ENCODE measurements around the gene LBHD2.

LBHD2 gene

GRCh38 chr14:103086771-103087342 is 2.8 kb downstream of the LBHD2 start:
- TF ChIP-seq CTCF (IDR thresholded peaks at IDR 0.05; ENCODE audit: control insufficient read depth, insufficient read depth, low read depth, low read length, missing control alignments): no peak
- DNase-seq (ENCODE audit: low read depth): no peak
- H3K4me3 ChIP-seq (ENCODE audit: control insufficient read depth, low read depth, low read length): no peak overlapping the region

DNA sequence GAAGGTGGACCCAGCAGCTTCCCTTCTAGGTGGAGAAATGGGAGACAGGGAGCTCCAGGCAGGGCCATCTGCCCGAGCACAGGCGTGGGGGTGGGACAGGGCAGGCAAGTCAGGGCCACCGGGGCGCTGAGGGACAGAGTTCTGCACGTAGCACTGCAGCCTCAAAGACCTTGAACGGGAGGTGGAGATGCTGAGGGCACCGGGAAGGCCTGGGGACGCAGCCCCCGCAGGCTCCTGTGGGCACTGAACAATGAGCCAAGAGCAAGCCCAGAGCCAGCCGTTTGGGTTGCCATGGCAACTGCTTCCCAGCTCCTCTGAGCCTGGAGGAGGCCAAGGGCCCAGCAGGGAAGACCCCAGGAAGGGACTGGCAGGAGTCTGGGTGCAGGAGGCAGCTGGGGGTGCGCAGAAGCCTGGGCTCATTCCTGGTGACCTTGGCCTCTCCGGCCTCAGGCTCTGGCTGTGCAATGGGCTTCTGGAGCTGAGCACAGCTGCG is 3.4 kb downstream of the LBHD2 start:
- no peak for TF ChIP-seq CTCF (IDR thresholded peaks at IDR 0.05; ENCODE audit: control insufficient read depth, insufficient read depth, low read depth, low read length, missing control alignments)
- DNase-seq (ENCODE audit: low read depth): no peak
- H3K4me3 ChIP-seq (ENCODE audit: control insufficient read depth, low read depth, low read length): no peak overlapping the region

DNA sequence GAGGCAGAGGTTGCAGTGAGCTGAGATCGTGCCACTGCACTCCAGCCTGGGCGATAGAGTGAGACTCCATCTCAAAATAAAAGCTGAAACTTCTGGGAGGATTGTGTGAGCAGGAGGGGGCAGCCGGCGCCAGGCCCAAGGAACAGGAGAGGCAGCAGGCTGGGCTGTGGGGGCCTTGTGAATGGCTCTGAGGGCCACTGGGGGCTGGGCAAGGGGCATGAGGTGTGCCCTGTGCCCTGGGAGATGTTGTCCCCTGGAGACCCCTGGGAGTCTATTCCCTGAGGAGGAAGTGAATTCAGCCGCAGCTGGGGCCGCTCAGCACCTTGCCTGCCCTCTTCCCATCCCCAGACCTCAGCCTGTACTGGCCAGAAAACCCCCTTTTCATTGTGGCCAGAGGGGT is 4.9 kb downstream of the LBHD2 start:
- no peak overlapping the region for H3K4me3 ChIP-seq (ENCODE audit: control insufficient read depth, low read depth, low read length)
- no peak for TF ChIP-seq CTCF (IDR thresholded peaks at IDR 0.05; ENCODE audit: control insufficient read depth, insufficient read depth, low read depth, low read length, missing control alignments)
- DNase-seq (ENCODE audit: low read depth): no peak

DNA sequence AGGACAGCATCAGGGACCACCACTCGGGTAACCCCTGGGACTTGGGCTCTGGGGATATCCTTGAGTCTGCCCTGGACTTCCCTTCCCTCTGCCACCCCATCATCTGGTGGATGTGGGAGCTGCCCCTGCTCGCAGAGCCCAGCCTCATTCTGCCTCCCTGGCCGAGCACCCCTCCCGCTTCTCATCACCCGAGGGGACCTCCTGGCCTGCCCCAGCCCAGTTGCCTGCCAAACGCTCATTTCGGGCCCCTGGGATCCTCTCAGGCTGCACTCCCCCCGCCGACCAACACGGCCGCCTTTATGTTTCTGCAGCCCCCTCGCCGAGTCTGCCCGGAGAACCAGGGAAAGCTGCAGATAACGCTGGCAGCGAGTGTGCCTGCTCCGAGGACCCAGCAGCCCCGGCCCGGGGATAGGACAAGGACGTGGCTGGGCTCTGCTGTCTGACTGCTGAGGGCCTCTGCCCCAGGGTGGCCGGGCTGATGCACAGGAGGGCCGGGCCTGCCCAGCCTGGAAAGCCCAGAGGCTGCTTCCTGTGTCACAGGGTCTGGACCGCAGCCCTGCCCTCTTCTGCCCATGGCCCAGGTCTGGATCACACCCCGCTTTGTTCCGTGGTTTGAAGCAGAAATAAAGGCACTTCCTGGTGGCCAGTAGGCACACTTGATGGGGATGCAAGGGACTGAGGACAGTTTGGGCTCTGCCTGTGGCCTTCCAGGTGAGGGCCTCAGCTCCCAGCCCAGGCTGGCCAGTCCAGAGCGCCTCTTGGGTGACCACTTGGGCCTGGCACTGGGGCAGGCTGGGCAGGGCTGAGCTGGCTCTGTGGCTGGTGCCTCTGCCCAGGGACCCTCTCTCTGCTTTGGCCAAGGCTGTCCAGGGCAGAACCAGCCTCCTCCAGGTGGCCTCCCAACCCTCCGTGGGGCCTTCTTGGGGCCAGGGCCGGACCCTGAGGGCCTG is 5.7 kb downstream of the LBHD2 start:
- no peak for DNase-seq (ENCODE audit: low read depth)
- TF ChIP-seq CTCF (IDR thresholded peaks at IDR 0.05; ENCODE audit: control insufficient read depth, insufficient read depth, low read depth, low read length, missing control alignments): no peak
- H3K4me3 ChIP-seq (ENCODE audit: control insufficient read depth, low read depth, low read length): no peak overlapping the region

DNA sequence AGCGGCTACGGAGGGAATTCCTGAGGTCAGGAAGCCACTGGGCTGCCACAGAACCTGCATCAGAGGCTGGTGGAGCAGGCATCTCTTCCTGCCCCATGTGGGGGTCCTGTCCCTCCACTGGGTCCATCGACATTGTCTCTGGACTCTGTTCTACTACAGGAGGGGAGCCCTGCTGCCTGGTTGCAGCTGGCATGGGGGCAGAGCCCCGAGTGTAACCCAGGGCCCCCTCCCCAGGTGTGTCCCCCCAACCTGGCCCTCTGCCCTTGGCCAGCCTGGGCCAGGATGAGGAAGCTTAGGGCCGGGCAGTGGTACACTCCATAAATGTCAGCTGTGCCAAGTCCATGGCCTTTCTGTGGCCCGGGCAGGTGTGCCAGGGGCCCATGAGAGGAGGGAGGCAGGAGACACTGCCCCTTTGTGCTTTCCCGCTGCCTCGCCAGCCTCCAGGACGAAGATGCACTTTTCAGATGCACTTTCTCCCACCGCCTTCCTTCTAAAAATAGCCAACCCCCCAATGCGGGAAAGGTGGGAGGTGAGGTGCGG is 6.5 kb downstream of the LBHD2 start:
- no peak for DNase-seq (ENCODE audit: low read depth)
- no peak for TF ChIP-seq CTCF (IDR thresholded peaks at IDR 0.05; ENCODE audit: control insufficient read depth, insufficient read depth, low read depth, low read length, missing control alignments)
- no peak overlapping the region for H3K4me3 ChIP-seq (ENCODE audit: control insufficient read depth, low read depth, low read length)

DNA sequence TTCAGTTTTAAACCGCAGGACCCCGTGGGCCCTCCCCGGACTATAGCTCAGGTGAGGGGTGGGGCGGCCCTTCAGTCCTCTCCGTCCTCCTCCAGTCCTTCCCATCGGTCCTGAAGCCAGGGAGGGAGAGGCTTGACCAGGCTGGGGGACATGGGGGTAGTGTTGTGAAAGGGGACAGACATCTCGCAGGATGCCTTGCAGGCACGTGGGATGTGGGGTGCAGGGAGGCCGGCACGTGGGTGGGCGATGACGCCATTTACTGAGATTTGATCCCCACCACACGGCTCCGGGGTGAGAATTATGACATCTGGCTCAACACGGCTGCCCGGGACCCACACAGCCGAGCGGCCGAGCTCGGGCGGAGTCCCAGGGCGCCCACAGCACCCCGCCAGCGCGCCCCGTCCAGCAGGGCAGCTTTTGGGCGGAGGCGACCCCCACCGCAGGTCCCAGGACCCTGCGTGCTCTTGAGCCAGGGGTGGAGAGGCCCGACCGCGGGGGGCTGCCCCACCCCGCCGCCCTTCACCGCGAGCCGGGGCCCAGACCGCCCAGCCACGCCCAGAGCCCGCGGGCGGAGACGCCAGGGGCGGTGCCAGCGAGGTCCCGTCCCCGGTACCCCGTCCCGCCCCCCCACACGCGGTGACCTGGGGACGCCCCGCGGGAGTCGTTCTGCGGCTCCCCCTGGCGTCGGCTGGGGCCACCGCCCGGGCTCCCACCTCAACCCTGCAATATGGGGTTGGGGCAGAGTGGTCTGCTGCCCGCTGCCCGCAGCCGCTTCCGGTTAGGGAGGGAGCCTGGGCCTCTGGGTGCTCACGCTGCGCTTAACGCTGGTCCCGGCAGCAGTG is 7.3 kb downstream of the LBHD2 start:
- no peak for DNase-seq (ENCODE audit: low read depth)
- H3K4me3 ChIP-seq (ENCODE audit: control insufficient read depth, low read depth, low read length): peak overlapping the region; percentile 34
- TF ChIP-seq CTCF (IDR thresholded peaks at IDR 0.05; ENCODE audit: control insufficient read depth, insufficient read depth, low read depth, low read length, missing control alignments): peak; percentile 39

Measured in AG09309 (cell line).